Glomerular endothelial cell (primary cell): ENCODE measurements around the gene HYCC2. TPM values are rescaled to one million over a fixed set of nuclear protein-coding genes. Genes with fewer than 3 reads are reported as not detected.
"Not testable (repeated sequence)": the region's sequence is repeated elsewhere in the genome, so short reads cannot be mapped to it uniquely, and the experiment has no call there.

Experiments used
- DNase-seq: peaks from one replicate; pipeline ENCODE4 v3.0.0-alpha.2; 2011; ENCODE audit warnings: low read depth, low spot score; ENCODE audit errors: extremely low read depth
- total RNA-seq: library from RNA; depleted of rRNA; stranded (reverse); fragments of >200 nt; gene quantifications from 2 replicates; pipeline ENCODE4 v1.2.3, GENCODE V29; 2015

The HYCC2 gene
- total RNA-seq, result 6.2 and 11.0 TPM in 2 replicates

DNA sequence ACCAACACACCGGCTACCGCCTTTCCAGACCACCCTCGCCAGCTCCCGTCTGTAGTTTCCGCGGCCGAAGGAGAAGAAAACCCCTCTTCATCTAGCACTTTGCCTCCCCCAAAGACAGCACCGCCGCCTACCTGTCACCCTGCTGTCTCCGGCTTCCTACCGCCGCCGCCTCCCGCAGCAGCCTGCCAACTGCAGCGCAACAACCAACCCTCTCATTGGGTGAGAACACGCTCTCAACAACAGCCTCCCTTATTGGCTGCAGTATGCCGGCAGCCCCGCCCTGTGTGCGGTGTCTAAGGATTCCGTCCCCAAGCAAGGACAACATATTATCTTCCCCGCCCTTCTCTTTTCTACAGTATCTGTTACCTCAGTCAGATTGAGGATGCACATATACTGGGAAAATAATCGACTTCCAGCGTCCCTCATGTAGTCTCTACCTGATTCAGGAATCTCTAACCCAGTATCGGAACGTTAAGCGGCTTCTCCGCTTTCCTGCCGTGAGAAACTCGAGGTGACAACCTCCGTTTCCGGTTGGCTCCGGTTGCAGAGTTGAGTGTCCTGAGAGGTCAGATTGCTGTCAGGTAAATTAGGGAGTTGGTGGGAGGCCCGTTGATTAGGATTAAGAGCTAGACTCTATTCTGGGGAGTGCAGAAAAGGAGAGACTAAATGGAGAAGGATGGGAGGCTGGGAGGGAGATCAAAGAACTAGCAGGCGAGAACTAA lies at the start of gene HYCC2, which contains the start of gene NDUFB3:
Gene HYCC2 (minus strand): TSS at position 193 of the 722 bp plus-strand sequence. CDS start 47,662 bp downstream, outside the sequence.
Gene NDUFB3 (plus strand): TSS at position 523 of the 722 bp plus-strand sequence. CDS start 6,882 bp downstream, outside the sequence.
- peak; percentile 83 for DNase-seq

- DNase-seq, result no peak
These were observed 47.7 kb upstream of the HYCC2 start for GRCh38 chr2:201118961-201119854.

DNA sequence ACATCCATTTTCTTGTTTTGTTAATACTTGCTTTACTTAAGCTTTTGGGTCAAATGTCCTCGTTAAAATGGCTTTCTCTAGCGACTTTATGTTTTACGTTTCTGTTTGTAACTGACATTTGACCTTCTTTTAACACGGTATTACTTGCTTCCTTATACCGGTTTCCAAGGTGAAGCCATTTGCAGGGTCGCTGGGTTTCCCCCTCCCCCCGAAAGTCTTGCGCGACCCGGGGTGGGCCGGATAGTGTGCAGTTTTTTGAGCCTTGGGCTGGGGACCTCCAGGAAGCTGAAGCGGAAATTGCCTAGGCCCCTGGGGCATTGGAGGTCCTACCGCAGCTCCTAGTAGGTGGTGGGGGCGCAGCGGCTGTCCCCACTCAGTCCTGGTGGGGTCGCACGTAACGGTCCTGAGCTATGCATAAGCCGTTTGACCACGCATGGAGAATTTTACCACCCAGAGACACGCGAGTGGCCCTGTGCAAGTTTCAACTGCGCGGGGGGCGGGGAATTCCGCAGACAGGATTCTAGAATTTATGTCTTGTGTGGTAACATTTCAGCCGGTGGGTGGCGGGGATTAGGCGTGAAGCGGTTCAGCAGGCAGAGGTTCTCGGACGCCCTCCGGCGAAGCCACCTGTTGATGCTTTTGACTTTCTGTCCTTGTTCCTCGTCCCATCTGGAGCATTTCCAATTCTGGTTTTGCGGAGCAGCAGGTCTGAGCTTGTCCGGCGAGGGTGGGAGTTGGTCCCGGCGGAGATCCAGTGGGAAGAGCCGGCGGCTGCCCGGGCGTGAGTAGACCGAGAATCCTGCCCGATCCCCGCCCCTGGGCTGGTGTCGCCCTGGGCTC lies 46.9 kb upstream of the HYCC2 start:
- DNase-seq, result no peak

GRCh38 chr2:201117735-201118094 lies 46.2 kb upstream of the HYCC2 start:
- not testable (repeated sequence) for DNase-seq

DNA sequence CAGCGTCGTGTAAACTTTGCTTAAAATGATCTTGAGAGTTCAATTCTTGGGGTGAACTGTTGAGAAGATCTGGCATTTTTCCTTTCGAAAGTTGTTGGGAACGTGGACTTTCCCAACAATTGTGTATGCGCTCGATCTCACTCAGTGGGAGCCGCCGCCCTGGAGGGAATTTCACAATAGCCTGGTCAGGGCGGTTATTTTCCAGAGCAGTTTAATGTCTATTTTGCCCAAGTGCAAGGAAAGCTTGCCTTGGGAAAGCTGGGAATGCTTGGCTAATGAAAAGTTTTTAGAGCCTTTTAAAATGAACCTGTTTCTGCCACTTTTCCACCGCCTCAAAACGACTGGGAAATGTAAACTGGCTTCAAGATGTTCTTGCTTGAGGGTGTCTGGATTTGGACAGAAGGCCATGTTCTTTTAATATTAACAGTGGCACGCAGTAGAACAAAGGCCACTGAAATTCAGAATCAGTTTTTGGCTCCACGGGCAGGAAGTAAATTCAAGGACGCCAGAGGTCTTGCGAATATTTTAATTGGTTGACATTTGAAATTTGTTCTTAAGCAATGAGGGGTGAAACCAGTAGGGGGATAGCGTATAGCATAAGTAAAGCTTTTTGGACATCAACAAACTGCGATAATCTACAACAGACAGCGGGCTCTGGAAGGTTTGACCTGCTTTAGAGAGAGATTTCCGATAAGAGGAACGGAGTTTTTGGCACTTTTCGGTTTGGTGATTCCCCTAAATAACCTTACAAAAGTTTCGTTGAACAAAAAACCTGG lies 45.7 kb upstream of the HYCC2 start:
- DNase-seq, result peak; percentile 77

- no peak for DNase-seq
These were observed 44.9 kb upstream of the HYCC2 start, which contains the start of gene CFLAR for GRCh38 chr2:201116115-201116958. Gene CFLAR (plus strand): TSS chr2:201116164. CDS start chr2:201129866, 13,702 bp downstream.

DNA sequence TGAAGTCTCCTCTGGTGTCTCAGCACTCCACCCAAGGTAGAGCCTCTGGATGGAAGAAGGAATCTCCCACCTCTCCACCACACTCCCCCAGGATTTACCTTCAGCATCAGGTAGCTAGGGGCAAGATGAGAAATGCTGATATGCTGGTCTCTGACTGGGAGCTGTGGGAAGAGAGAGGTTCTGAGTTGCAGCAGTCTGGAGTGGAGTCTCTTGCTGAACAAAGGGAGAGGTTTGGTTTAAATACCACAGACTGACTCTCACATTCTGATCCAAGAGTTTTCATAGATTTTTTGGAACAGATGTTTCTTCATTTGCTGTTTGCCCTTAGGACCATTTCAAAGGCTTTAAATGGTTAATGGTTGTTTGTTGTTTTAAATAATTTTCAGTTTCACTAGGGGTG lies 43.4 kb upstream of the HYCC2 start:
- DNase-seq, result no peak

DNA sequence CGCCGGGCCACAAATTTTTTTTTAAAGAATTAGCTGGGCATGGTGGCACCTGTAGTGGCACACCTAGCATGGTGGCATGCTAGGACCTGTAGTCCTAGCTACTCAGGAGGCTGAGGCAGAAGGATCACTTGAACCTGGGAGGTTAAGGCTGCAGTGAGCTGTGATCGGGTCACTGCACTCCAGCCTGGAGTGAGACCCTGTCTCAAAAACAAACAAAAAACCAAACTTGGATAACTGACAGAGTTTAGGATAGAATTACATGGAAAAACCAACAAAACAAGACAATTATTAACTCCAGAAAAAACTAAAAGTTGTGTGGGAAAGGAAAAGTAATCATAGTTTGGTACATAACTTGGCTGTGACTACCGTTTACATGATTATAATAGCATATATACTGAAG lies 42.9 kb upstream of the HYCC2 start:
- no peak for DNase-seq

- DNase-seq, result no peak
These were observed 39.6 kb upstream of the HYCC2 start for GRCh38 chr2:201111096-201111495.

- no peak for DNase-seq
These were observed 39.1 kb upstream of the HYCC2 start for GRCh38 chr2:201110615-201111014.

DNA sequence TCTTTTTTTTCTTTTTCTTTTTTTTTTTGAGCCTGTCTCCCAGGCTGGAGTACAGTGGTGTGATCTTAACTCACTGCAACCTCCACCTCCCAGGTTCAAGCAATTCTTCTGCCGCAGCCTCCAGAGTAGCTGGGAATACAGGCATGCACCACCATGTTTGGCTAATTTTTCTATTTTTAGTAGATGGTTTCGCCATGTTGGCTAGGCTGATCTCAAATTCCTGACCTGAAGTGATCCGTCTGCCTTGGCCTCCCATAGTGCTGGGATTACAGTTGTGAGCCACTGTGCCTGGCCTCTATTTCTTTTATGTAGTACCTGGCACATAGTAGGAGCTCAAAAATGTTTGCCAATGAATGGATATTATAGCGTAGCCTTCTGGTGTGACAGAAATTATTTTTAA lies 37.7 kb upstream of the HYCC2 start:
- no peak for DNase-seq

- DNase-seq, result no peak
These were observed 36.9 kb upstream of the HYCC2 start for GRCh38 chr2:201108341-201108740.

DNA sequence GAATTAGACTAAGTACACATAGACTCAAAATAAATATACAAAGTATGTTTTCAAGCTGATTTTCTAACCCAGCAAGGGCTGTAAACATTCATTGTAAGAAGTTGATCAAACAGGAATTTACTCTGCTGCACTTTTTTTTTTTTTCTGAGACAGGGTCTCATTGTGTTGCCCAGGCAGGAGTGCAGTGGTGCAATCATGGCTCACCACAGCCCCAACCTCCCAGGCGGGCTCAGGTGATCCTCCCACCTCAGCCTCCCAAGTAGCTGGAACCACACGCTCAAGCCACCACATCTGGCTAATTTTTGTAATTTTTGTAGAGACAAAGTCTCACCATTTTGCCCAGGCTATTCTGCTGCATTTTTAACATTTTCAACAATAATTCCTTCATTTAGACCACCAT lies 36.2 kb upstream of the HYCC2 start:
- no peak for DNase-seq

DNA sequence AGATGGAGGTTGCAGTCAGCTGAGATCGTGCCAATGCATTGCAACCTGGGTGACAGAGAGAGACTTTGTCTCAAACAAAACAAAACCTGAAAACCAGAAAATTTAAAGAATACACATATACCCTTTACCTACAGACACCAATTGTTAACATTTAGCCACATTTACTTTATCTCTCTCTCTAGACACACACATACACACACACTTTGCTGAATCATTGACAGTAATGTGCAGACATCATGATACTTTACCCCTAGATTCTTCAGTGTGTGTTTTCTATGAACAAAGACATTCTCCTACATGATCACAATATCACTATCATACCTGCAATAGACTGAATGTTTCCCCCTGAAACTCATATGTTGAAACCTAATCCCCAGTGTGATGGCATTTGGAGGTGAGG lies 34.3 kb upstream of the HYCC2 start:
- no peak for DNase-seq

- no peak for DNase-seq
These were observed 29.0 kb upstream of the HYCC2 start for GRCh38 chr2:201100497-201100896.

DNA sequence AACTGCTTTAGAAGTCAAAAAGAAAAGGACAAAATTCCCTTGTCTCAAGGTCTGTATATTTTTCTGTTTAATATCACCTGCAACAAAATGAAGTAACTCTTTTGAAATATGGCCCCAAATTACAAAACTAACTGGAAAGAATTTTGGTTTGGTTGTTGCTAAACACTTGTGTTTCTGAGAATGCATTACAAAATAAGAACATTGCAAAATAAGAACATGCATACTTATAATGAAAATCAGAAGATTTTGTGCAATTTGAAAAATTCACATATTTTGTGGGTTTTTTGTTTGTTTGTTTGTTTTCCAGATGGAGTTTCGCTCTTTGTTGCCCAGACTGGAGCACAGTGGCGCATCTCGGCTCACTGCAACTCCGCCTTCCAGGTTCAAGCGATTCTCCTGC lies 22.1 kb upstream of the HYCC2 start:
- no peak for DNase-seq

DNA sequence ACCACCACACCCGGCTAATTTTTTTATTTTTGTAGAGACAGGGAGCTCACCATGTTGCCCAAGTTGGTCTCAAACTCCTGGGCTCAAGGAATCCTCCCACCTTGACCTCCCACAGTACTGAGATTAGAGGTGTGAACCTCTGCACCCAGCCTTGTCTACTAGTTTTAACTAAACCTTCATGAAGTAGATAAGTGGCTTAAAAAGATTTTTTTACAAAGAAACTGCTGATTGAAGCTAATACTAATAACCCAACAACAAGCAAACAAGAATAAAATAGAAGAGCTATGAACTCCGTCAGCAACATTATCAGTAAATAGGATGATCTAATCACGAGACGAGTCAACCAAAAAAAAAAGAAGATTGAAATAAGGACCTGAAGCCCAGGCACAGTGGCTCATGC lies 19.1 kb upstream of the HYCC2 start:
- no peak for DNase-seq

GRCh38 chr2:201084863-201085262 lies 13.4 kb upstream of the HYCC2 start:
- DNase-seq, result no peak

GRCh38 chr2:201074996-201075395 lies 3.5 kb upstream of the HYCC2 start:
- no peak for DNase-seq
